GM10266 (cell line): ENCODE measurements around the gene MYO3B.

Source experiments
- DNase-seq: peaks from one replicate; pipeline ENCODE4 v3.0.0; 2012; ENCODE audit errors: extremely low spot score
- TF ChIP-seq, protein P1 (sequence below): IDR thresholded peaks from 2 replicates; pipeline ENCODE4 v1.5.1; 2012; ENCODE audit warnings: mild to moderate bottlenecking, low read depth; ENCODE audit not compliant: control insufficient read depth, insufficient read depth; ENCODE audit errors: missing control alignments

The MYO3B gene

DNA sequence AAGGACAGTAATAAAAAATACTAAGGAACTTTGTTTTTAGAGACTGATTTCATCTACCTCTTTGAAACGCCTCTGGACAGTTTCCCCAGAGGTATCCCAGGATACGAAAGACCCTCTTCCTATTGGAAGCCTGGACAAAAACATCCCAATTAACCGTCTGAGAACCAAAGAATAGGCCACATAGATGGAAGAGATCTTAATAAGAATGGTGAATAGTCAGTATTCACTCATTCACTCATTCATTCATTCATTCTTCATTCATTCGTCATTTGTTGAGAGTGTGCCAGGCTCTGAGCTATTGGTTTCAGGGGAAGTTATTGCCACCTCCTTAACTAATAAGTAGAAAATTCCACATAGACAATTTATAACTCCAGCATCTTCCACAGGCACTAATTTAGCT lies 464.0 kb downstream of the MYO3B start:
- TF ChIP-seq, protein P1, sequence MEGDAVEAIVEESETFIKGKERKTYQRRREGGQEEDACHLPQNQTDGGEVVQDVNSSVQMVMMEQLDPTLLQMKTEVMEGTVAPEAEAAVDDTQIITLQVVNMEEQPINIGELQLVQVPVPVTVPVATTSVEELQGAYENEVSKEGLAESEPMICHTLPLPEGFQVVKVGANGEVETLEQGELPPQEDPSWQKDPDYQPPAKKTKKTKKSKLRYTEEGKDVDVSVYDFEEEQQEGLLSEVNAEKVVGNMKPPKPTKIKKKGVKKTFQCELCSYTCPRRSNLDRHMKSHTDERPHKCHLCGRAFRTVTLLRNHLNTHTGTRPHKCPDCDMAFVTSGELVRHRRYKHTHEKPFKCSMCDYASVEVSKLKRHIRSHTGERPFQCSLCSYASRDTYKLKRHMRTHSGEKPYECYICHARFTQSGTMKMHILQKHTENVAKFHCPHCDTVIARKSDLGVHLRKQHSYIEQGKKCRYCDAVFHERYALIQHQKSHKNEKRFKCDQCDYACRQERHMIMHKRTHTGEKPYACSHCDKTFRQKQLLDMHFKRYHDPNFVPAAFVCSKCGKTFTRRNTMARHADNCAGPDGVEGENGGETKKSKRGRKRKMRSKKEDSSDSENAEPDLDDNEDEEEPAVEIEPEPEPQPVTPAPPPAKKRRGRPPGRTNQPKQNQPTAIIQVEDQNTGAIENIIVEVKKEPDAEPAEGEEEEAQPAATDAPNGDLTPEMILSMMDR, result no peak
- no peak for DNase-seq

DNA sequence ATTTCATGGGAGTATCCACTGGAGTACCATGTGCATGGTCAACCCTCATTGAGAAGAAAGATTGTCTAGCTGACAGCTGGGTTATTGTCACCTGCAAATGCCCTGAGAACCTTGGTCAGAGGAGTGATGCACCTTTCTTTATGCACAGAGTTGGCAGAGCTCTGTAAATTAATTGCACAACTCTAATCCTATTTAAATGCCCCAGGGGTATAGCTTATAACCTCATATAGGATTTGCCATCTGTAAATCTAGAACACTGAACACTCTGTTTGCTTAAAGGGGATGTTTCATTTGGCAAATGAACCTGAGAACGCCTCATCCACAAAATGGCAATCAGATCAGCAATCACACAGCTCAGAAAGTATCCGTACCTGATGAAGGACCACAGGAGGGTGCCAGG lies 465.4 kb downstream of the MYO3B start:
- TF ChIP-seq, protein P1, result no peak
- no peak for DNase-seq

DNA sequence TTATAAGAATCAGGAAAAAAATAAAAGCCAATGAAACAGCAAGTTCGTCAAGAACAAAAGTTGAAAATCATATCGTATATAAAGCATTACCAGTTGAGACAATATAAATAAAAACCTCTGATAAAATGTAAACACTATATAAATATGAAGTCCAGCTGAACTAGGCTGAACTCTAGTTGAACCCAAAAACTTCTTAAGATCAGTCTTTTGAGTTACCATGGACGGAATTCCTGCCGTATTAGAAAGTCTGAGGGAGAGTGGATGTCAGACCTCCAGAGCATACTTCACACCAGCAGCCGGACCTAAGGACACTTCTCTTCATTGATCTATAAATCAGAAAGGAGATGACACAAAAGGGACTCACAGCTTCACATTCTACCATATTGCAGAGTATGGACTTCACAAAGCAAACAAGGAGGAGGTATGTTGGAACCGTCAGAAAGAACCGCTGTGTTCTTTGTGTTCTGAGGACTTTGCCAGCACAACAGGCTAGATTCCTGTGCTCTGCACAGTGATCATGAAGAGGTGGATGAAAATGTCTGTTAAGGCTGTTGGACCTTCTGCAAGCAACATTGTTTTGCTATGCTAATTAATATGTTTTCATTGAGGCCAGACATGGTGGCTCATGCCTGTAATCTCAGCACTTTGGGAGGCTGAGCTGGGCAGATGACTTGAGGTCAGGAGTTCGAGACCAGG lies 469.9 kb downstream of the MYO3B start:
- DNase-seq, result no peak
- TF ChIP-seq, protein P1, result no peak

DNA sequence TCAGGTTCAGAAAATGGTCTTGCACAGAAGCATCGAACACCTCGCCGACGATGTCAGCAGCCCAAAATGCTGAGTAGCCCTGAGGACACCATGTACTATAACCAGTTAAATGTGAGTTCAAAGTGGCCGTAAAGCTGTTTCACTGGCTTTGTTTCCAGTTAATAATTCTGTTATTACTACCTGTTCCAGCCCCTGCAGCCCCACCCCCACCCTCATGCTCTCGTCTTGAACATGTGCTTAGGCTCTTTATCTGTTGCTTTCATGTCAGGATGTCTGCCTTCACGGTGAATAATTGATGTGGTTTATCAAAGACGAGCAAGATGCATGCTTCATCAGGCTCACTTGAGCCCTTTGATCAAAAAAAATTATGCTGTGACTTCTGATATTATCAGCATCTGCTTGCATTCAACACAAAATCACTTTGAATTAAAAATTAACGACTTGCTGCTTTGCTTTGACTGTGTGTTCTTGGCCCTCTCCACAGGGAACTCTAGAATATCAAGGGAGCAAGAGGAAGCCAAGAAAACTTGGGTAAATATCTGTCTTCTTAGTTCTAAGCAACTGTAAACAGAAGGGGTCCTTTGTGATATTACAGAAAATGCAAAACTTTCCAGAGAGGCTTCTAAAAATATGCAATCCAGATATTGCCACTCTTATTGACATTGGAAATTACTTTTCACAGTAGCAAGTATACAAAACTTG lies 473.8 kb downstream of the MYO3B start:
- DNase-seq, result no peak
- TF ChIP-seq, protein P1, result no peak

DNA sequence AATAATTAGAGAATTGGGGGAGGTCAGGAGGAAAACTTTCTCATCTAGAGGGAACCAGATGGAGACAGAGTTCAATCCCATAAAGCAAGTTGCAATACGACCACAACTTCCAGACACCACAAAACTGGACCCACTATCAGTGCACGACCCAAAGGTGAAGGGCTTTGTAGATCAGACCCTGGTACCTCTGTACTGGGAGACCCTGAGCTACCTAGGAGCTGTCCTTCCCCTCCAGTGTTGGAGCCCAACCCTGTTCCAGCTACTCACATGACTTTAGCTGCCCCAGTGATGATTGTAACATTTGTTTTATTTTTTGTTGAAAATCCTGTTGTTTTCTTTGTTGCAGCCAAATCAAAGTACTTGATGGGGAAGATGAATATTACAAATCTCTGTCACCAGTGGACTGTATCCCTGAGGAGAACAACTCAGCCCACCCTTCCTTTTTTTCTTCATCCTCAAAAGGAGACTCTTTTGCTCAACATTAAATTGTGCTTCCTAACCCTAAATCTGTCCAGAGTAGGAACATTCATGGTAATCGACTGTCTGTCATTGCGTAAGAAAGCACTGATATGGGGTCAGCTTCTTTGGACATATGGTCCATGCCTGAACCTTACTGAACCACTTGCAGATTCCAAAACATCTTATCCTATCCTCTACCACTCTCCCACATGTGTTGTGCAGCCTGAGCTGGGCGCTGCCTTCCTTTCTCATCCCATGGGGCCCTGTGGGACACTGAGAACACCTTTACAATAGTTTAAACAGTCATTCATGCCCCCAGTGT lies 474.9 kb downstream of the MYO3B start:
- TF ChIP-seq, protein P1, result no peak
- DNase-seq, result no peak

DNA sequence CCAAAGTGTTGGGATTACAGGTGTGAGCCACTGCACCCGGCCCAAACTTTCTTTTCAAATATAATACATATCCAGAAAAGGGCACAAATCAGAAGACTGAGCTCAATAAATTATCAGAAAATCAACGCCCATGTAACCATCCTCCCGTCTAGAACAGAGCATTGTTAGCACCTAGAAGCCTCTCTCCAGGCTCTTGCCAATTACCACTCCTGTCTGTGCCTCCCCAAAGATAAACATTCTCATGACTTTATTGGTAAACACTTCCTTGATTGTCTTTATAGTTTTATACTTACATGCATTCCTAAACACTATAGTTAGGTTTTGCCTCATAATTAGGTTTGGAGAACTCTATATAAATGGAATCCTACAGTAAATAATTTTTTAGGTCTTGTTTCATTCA lies 478.7 kb downstream of the MYO3B start:
- TF ChIP-seq, protein P1, result no peak
- DNase-seq, result no peak
